Measurements from ENCODE around the gene SH2D5.

The SH2D5 gene

GRCh38 chr1:20711285-20712214 is 21.0 kb downstream of the SH2D5 start:
- FAIRE-seq, result no peak

GRCh38 chr1:20710469-20711284 is 21.8 kb downstream of the SH2D5 start:
- FAIRE-seq, result no peak

GRCh38 chr1:20709868-20710267 is 22.6 kb downstream of the SH2D5 start:
- FAIRE-seq, result no peak

- no peak for FAIRE-seq
Measured at GRCh38 chr1:20708891-20709290, 23.6 kb downstream of the SH2D5 start.

DNA sequence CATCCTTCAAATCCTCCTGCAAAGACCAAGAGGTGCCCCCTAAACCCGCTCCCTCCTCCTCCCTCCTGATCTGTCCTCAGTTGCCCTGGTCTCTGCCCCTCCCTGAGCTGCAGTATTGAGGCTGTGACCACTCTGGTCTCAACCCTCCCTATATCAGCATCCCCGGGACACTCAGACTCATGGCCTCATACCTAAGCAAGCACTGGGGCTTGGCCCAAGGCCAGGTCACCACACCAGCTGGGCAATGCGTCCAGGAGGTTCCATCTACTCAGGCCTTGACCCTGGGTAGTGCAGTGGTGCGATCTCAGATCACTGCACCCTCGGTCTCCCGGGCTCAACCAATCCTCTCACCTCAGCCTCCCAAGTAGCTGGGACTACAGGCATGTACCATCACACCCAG is 24.4 kb downstream of the SH2D5 start:
- no peak for FAIRE-seq

DNA sequence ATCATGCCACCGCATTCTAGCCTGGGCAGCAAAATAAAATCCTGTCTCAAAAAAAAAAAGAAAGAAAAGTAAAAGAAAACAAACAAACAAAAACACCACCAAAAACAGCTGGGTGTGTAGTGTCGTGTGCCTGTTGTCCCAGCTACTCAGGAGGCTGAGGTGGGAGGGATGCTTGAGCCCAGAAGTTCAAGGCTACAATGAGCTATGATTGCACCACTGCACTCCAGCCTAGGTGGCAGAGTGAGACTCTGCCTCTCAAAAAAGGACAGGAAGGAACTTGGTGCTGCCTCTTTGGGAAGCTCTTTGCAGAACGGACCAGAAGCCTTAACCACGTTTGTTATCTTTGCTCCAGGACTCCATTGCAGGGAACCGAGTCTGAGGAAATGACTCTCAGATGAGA is 25.7 kb downstream of the SH2D5 start:
- no peak for FAIRE-seq

DNA sequence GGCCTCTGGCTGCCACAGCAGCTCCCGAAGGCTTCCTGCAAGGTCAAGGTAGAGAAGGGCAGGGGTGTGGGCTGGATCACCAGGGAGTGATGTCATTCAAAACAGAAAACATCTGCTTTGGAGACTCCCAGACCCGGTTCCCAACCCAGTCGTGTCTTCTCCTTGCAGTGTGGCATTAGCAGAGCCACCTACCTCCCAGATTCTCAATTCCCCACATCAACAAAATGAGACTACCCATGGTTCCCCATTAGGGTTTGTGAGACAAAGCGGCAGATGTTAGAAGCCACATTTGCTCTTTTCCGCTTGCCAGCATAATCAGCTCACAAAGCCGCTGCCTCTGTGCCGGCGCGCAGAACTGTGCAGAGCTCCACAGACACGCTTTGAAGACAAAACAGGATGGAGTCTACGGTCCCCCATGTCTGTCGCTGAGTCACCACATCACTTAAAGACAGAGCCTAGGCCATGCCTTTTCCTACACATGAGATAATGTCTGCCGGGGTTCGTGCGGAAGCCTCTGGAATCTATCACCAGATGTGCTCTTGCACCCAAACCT is 27.2 kb downstream of the SH2D5 start:
- no peak for FAIRE-seq

DNA sequence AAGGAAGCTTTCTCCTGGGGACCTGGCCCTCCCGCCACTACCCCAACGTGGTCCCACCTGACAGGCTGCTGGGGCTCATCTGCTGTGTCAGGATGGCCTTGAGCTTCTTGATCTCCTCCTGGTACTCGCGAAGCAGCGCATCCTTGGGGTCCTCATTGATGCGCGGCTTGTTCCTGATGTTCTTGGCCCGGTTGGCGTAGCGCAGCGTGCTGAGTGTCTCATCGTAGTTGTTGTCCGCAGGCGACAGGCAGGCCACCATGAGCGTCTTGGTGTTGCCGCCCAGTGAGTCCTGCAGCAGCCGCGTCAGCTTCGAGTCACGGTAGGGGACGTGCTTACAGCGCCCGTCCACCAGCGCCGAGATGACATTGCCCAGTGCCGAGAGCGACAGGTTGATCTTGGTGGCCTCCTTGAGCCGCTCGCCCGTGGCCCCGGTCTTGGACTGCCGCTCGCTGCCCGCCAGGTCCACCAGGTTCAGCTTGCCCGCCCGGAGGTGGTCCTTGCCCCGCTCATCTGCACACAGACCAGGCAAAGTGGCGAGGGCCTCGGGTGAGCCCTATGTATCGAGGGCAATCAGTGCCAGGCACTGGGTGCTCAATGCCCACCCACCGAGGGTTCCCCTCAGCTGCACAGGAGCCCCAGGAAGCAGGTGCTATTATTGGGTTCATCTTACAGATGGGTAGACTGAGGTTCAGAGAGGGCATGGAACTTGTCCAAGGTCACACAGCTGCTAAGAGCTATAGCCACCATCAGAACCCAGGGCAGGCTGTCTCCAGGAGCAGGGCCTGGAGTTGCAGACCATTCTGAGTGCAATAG is 27.9 kb downstream of the SH2D5 start:
- no peak for FAIRE-seq

DNA sequence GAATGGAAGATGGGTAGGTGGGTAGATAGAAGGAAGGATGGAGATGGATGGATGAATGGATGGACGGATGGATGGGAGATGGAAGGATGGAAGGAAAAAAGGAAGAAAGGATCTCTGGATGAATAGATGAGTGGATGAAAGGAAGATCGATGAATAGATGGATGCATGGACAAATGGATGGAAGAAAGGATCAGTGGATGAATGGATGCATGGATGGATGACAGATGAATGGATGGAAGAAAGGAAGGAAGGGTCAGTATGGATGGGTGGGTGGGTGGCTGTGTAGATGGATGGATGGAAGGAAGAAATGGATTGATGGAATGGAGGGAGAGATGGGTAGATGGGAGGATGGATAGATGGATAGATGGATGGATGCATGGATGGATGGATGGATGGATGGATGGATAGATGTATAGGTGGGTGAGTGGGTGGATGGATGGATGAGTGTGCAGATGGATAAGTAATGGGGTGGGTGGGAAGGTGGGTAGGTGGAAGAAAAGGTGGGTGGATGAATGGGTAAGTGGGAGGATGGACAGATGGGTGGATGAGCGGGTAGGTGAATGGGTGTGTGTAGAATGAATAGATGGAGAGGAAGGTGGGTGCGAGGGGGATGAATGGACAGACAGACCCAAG is 29.3 kb downstream of the SH2D5 start:
- FAIRE-seq, result no peak

DNA sequence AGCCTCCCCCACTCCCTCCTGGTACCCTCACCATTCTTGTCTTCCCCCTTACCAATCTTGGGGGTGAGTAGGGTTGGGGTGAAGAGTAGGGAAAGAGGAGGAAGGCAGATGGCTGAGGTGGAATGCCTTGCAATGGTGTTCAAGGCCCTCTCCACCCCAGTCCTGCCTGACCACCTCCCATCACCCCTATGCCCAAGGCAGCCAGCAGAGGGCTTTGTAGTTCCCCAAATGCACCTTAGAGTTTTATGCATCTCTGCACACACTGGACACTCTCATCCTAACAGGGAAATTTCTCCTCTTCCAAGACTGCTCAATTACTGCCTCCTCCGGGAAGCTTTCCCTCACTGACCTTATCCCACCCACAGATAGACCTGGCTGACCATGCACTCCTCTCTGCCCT is 30.1 kb downstream of the SH2D5 start:
- FAIRE-seq, result no peak

DNA sequence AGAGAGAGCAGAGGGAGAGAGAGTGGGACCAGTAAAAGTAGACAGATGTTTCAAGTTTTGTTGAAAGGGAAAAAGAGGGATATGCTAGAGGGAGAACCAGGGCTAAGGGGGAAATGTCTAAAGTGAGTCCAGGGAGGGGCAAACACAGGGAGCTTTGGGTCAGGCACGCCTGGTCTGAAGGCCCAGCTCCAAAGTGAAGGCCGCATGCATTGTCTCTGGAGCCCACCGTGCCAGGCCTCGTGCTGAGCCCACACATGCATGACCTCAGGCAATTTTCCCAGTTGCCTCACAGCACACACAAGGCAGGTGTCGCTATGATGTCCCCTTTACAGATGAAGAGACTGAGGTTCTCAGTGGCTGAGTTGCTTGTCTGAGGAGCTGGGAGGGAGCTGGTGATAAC is 30.7 kb downstream of the SH2D5 start:
- FAIRE-seq, result no peak

- FAIRE-seq, result no peak
Measured at GRCh38 chr1:20701446-20701845, 31.1 kb downstream of the SH2D5 start.

GRCh38 chr1:20700636-20701215 is 31.8 kb downstream of the SH2D5 start:
- no peak for FAIRE-seq

DNA sequence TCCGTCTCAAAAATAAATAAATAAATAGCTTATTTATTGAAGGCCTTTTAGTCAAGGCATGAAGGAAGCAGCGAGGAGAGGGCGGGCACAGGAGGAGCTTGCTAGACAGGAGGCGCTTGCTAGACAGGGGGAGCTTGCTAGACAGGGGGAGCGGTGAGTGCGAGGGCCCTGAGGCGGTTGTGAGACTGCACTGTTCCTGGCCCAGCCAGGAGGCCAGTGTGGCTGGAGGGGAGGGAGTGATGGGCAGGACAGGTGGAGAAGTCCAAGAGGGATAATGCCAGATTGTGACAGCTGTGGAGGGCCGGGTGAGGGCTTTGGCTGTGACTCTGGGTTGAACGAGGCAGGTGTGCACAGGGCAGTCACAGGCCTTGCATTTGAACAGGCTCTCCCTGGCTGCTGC is 32.9 kb downstream of the SH2D5 start:
- no peak for FAIRE-seq

DNA sequence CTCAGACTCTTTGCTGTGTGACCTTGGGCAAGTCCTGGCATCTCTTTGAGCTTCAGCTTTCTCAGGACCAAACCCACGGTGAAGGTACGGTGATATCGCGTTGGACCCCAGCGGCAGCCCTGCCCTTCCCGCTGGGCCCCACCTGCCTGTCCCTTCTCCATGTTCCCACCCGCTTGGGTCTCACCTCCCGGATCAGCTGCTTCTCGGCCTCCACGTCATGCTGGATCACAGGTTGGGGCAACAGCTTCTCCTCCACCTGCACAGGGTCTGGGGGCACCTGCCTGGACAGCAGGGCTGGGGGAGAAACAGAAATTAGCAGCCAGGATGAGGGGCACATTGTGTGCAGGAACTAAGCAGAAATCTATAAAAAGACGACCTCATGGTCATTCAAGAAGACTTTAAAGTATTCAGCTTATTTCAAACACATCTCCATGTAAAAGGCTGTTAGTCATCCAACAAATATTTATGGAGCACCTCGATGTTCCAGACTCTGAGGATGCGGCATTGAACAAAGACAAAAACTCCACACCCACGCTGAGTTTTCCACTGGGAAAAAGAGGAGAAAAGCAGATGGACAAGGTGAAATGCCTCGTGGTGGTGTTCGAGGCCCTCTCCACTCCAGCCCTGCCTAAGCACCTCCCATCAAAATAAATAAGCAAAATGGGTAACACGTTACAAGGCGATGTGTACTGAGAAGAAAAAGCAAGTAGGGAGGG is 34.1 kb downstream of the SH2D5 start:
- FAIRE-seq, result no peak

DNA sequence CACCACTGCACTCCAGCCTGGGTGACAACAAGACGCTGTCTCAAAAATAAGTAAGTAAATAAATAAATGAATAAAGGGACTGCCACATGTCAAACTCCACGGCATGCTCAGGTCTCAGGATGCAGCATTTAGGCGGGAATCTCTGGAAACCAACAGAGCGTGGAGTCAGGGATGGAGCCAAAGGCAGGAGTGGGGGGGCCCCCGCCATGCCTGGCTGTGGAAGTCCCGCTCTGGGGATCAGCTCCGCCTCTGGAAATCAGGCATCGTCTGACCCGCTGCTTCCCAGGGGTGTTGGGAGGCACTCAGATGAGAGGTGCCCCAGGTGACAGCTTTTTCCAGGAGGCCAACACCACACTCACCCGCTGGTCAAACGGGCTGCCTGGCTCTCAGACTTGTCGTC is 34.9 kb downstream of the SH2D5 start:
- no peak for FAIRE-seq

DNA sequence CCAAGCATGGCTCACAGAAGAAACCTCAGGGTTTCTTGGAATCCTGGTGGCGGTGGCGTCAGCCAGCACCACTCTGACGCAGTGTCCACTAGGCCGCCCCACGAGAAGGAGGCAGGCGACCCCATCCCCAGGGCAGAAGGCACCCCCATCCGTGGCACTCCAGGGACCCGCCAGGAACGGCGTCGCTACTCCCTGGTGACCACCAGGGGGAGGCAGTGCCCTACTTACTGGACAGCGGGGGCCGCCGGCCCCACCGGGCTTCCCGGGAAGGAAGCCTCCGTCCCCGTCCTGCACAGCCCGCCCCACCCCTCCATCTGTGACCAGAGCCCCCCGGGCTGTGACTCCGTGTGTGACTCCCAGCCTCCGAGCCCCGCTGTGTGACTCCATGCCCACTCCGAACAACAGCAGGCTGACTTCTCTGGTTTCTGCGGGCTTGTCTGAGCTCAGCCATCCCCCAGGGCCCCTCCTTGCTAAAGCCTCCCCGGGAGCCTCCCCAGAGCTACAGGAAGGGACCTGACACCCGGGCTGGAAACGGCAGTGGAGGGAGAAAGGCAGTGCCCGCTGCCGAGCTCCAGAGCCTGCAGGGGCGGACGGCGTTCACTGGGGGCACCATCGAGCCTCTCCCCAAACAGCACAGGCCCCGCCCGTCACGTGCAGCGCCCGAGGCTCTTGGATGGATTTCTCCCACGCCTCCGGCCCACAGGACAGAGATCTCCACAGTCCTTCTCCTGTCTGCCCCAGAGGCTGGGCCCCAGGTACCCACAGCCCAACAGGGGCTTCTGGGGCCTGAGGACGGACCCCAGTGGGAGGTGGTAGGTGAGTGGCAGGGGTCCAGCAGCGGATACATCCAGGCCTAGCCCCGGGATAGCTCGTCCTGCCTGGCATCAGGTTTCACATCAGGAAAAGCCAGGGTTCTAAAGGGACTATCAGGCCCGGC is 35.8 kb downstream of the SH2D5 start:
- FAIRE-seq, result no peak

DNA sequence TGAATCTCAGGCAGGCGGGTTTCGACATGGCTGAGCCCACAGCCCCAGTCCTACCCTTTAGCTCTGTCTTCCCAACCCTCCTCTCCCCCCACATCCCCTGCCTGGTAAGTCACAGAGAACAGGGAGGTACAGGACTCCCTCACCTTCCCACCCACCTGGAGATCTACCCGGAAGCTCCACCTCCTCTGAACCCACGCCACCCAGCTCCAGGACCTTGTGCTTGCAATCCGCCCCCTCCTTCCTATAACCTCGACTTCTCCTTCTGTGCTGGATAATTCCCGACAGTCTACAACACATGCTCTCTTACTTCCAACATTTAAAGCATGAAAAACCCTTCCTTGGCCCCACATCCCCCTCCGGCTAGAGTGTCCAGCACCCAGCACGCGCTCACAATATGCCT is 37.0 kb downstream of the SH2D5 start:
- FAIRE-seq, result no peak

DNA sequence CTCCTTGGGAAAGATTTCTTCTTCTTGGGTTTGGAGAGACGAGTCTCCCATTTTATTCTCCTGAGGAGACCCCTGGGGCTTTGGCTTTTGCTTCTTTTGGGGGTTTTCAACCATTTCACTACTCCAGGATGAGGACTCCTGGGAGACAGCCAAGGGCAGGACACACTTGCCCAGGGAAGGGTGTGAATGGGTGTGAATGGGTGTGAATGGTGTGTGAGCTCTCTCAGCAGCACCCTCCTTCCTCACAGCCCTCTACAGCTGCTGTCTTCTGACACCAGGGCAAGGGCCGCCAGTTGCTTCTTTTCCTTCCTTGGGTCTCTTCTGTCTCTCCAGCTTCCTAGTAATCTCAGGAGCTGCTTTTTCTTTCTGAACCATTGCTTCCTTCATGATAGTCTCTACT is 38.9 kb downstream of the SH2D5 start:
- FAIRE-seq, result no peak

DNA sequence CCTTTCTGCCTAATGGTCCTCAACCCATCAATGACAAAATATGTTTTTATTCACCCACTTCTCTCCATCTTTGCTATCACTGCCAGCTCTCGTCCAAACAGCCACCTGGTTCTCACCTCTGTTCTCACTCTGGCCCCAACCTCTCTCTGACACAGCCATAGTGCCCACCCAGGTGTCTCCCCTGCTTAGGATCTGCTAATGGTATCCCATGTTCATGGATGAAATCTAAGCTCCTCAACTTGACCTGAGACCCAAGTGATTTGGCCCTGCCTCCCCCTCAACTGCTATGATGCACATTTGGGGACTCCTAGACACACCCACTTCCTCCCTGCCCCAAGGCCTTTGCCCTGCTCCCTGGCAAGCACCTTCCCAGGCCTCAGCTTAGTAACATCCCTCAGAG is 40.6 kb downstream of the SH2D5 start:
- no peak for FAIRE-seq

All from islet of Langerhans (tissue), 1 donor.